Activated T-cell treated with anti-CD3 and anti-CD28 coated beads, Interleukin-2, amount 50 U/mL, for 24 hours (primary cell): ENCODE results near the gene HOXB13.

Source experiments
- DNase-seq: peaks from one replicate; pipeline ENCODE4 v3.0.0-alpha.2; 2020
- H3K27ac Mint-ChIP-seq: 2 replicates; pipeline ENCODE4 v1.8.0; 2020; ENCODE audit warnings: mild to moderate bottlenecking, mixed read lengths
- H3K27me3 Mint-ChIP-seq: 2 replicates; pipeline ENCODE4 v1.8.0; 2020; ENCODE audit warnings: mixed read lengths
- H3K36me3 Mint-ChIP-seq: 2 replicates; pipeline ENCODE4 v1.8.0; 2020; ENCODE audit warnings: low read depth, mixed read lengths
- H3K4me1 Mint-ChIP-seq: 2 replicates; pipeline ENCODE4 v1.8.0; 2020; ENCODE audit warnings: low read depth, mixed read lengths
- H3K4me3 Mint-ChIP-seq: 2 replicates; pipeline ENCODE4 v1.8.0; 2020; ENCODE audit warnings: mild to moderate bottlenecking, moderate library complexity, mixed read lengths
- H3K9me3 Mint-ChIP-seq: 2 replicates; pipeline ENCODE4 v1.8.0; 2020; ENCODE audit warnings: mixed read lengths

HOXB13 gene

GRCh38 chr17:48728232-48729231 lies at the start of gene HOXB13:
Gene HOXB13 (minus strand): TSS chr17:48728750. CDS start chr17:48728593, 157 bp downstream.
- Mint-ChIP-seq H3K9me3 (no peaks in the 10 kb centered on the region), H3K27ac (no peak within 1 kb of the TSS), H3K4me3 (peak within 1 kb of the TSS; percentile 62), H3K27me3 (peaks cover 96% of the 10 kb centered on the region), H3K36me3 (no peaks in the 10 kb centered on the region), H3K4me1 (peaks cover 43% of the 10 kb centered on the region)
- no peak for DNase-seq

- DNase-seq, result no peak
- Mint-ChIP-seq H3K9me3 (no peaks in the 10 kb centered on the region), H3K27ac (no peak overlapping the region)
Observed at GRCh38 chr17:48776602-48777001, 48.1 kb upstream of the HOXB13 start.

DNA sequence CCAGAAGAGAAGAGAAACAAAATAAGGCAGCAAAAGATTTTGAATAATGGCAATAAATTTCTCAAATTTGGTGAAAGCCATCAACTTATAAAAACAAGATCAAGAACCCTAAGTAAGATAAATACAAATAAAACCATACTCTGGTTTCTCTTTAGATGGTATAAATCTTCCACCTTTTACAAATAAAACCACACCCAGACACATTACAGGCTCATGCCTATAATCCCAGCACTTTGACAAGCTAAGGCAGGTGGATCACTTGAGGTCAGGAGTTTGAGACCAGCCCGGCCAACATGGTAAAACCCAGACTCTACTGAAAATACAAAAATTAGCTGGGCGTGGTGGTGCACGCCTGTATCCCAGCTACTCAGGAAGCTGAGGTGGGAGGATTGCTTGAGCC lies 44.7 kb upstream of the HOXB13 start:
- no peaks in the 10 kb centered on the region for H3K9me3 Mint-ChIP-seq
- H3K27ac Mint-ChIP-seq, result no peak overlapping the region
- H3K4me3 Mint-ChIP-seq, result no peak overlapping the region
- H3K36me3 Mint-ChIP-seq, result no peaks in the 10 kb centered on the region
- peaks cover 34% of the 10 kb centered on the region for H3K27me3 Mint-ChIP-seq
- DNase-seq, result no peak
- no peaks in the 10 kb centered on the region for H3K4me1 Mint-ChIP-seq

More at GRCh38 chr17:48776602-48777001, 48.1 kb upstream of the HOXB13 start:
- Mint-ChIP-seq H3K27me3 (peaks cover 14% of the 10 kb centered on the region), H3K4me3 (no peak overlapping the region), H3K4me1 (no peaks in the 10 kb centered on the region), H3K36me3 (no peaks in the 10 kb centered on the region)

GRCh38 chr17:48770954-48771353 lies 42.4 kb upstream of the HOXB13 start:
- Mint-ChIP-seq H3K4me1 (no peaks in the 10 kb centered on the region), H3K27ac (no peak overlapping the region), H3K4me3 (no peak overlapping the region), H3K27me3 (peaks cover 44% of the 10 kb centered on the region), H3K9me3 (no peaks in the 10 kb centered on the region), H3K36me3 (no peaks in the 10 kb centered on the region)
- no peak for DNase-seq

DNA sequence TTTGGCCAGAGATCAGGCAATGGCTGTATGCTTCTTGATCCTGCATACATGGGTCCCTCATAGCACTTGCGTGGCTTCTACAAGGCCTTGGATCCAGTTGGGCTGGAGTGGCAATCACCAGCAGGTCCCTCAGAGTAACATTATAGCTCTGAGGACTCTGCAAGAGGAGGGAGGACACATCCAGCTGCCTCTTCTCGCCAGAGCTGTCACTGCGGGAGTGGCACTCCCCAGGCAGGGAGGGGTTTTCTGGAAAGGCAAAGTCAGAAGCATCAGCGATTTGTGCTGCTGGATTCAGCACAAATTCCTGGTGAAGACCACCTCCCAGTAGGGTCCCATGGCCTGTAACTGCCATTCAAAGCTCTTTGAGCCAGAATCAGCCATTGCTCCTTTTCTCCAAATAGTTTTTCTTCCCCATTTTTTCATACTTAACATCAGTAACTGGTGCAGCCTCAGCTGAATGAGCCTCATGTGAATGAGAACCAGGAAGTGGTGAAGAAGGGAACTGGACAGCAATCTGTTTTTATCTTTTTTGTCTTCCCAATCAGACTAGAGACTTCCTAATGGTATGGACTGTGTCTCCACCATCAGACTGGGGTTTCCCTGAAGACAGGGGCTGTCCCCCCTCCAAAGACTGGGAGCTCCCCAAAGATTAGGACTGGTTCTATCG lies 40.6 kb upstream of the HOXB13 start:
- no peak for DNase-seq
- H3K4me1 Mint-ChIP-seq, result no peaks in the 10 kb centered on the region
- H3K36me3 Mint-ChIP-seq, result no peaks in the 10 kb centered on the region
- peaks cover 54% of the 10 kb centered on the region for H3K27me3 Mint-ChIP-seq
- no peaks in the 10 kb centered on the region for H3K9me3 Mint-ChIP-seq
- no peak overlapping the region for H3K4me3 Mint-ChIP-seq
- H3K27ac Mint-ChIP-seq, result no peak overlapping the region

DNA sequence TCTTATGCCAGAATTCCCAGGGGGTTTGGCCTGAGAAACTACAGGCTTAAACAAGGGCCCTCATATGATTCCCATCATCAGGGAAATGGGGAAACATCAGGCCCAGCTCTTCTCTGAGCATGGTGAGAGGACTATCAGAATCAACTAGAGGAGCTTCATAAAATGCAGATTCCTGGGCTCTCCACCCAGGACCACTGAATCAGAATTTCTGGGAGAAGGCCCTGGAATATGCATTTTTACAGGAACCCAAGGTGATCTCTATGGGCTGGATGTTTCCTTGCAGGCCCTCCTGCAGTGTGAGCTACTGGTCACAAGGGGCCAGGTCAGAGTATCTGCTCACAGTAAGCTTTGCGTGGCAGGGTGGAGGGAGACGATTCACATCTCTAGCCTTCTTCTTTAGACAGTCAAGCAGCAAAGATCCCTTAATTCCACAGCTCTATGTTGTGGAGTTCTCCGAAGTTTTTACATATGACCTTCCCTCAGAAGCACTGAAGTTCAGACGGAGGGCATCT lies 38.8 kb upstream of the HOXB13 start:
- H3K27ac Mint-ChIP-seq, result no peak overlapping the region
- no peaks in the 10 kb centered on the region for H3K36me3 Mint-ChIP-seq
- DNase-seq, result no peak
- no peaks in the 10 kb centered on the region for H3K9me3 Mint-ChIP-seq
- H3K27me3 Mint-ChIP-seq, result peaks cover 71% of the 10 kb centered on the region
- no peaks in the 10 kb centered on the region for H3K4me1 Mint-ChIP-seq
- H3K4me3 Mint-ChIP-seq, result no peak overlapping the region

DNA sequence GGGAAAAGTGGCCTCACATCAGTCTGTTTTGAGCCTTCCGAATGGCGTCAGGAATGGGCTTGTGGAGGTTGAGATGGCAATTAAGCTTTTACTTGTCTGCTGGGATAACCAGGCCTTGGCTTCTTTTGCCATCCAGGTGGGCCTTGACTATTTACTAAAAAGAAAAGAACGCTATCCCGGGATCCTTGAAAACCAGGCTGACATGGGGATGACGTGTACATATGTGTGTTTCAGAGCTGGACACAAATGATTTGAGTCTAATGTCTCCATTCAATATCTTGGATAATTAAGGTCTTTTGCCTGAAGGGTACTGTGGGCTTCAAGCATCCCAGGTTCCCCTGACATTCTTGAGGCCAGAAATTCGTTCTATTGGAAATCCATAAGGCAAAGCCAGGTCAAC lies 32.6 kb upstream of the HOXB13 start:
- H3K27me3 Mint-ChIP-seq, result peaks cover 86% of the 10 kb centered on the region
- H3K36me3 Mint-ChIP-seq, result no peaks in the 10 kb centered on the region
- DNase-seq, result no peak
- H3K4me3 Mint-ChIP-seq, result no peak overlapping the region
- H3K9me3 Mint-ChIP-seq, result no peaks in the 10 kb centered on the region
- no peaks in the 10 kb centered on the region for H3K4me1 Mint-ChIP-seq
- no peak overlapping the region for H3K27ac Mint-ChIP-seq

GRCh38 chr17:48760411-48760810 lies 31.9 kb upstream of the HOXB13 start:
- Mint-ChIP-seq H3K4me3 (no peak overlapping the region), H3K27ac (no peak overlapping the region), H3K27me3 (peaks cover 86% of the 10 kb centered on the region), H3K4me1 (no peaks in the 10 kb centered on the region), H3K36me3 (no peaks in the 10 kb centered on the region), H3K9me3 (no peaks in the 10 kb centered on the region)
- DNase-seq, result no peak

DNA sequence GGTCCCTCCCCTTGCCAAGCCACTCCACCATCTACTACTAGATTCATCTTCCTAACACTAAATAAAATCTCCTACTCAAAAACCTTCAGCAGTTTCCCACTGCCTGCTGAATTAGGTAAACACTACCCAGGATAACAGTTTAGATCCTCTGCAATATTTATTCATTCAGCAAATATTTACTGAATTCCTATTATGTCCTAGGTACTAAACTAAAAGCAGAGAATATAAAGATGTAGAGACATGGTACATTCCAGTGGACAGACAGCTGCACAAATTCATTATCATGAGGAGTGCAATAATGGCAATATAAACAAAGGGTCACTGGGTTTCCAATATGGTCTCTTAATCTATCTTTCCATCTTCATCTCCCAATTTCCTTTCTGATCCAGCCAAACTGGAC lies 30.7 kb upstream of the HOXB13 start:
- Mint-ChIP-seq H3K4me1 (peaks cover 2% of the 10 kb centered on the region), H3K36me3 (no peaks in the 10 kb centered on the region), H3K9me3 (no peaks in the 10 kb centered on the region), H3K4me3 (no peak overlapping the region), H3K27me3 (peaks cover 89% of the 10 kb centered on the region), H3K27ac (no peak overlapping the region)
- no peak for DNase-seq

- H3K36me3 Mint-ChIP-seq, result no peaks in the 10 kb centered on the region
- H3K27ac Mint-ChIP-seq, result no peak overlapping the region
- no peak for DNase-seq
- H3K9me3 Mint-ChIP-seq, result no peaks in the 10 kb centered on the region
- peaks cover 90% of the 10 kb centered on the region for H3K27me3 Mint-ChIP-seq
- no peak overlapping the region for H3K4me3 Mint-ChIP-seq
- peaks cover 9% of the 10 kb centered on the region for H3K4me1 Mint-ChIP-seq
Observed at GRCh38 chr17:48757524-48757961, 29.0 kb upstream of the HOXB13 start.

GRCh38 chr17:48756830-48757251 lies 28.3 kb upstream of the HOXB13 start:
- Mint-ChIP-seq H3K36me3 (no peaks in the 10 kb centered on the region), H3K4me3 (no peak overlapping the region), H3K27ac (no peak overlapping the region), H3K27me3 (peaks cover 90% of the 10 kb centered on the region), H3K4me1 (peaks cover 11% of the 10 kb centered on the region), H3K9me3 (no peaks in the 10 kb centered on the region)
- DNase-seq, result no peak

DNA sequence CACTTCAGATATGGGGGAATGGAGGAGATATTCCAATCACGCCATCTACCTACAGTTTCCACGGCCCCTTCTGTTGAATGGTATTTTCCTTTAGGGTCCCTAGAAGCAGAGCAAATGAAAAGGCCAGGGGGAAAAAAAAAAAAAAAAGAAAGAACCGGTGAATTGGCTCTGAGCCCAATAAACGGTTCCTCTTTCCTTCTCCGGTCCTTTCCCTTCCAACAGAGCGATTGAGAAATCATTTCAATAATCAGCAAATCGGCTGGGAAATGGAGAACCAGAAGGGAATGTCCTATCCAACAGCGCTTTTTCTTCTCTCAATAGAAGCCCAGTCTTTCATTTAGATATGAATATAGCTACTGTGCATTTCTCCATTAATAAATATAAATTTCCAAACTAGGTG lies 26.8 kb upstream of the HOXB13 start:
- H3K9me3 Mint-ChIP-seq, result no peaks in the 10 kb centered on the region
- no peak overlapping the region for H3K27ac Mint-ChIP-seq
- H3K36me3 Mint-ChIP-seq, result no peaks in the 10 kb centered on the region
- peaks cover 11% of the 10 kb centered on the region for H3K4me1 Mint-ChIP-seq
- no peak for DNase-seq
- H3K4me3 Mint-ChIP-seq, result no peak overlapping the region
- H3K27me3 Mint-ChIP-seq, result peaks cover 92% of the 10 kb centered on the region

DNA sequence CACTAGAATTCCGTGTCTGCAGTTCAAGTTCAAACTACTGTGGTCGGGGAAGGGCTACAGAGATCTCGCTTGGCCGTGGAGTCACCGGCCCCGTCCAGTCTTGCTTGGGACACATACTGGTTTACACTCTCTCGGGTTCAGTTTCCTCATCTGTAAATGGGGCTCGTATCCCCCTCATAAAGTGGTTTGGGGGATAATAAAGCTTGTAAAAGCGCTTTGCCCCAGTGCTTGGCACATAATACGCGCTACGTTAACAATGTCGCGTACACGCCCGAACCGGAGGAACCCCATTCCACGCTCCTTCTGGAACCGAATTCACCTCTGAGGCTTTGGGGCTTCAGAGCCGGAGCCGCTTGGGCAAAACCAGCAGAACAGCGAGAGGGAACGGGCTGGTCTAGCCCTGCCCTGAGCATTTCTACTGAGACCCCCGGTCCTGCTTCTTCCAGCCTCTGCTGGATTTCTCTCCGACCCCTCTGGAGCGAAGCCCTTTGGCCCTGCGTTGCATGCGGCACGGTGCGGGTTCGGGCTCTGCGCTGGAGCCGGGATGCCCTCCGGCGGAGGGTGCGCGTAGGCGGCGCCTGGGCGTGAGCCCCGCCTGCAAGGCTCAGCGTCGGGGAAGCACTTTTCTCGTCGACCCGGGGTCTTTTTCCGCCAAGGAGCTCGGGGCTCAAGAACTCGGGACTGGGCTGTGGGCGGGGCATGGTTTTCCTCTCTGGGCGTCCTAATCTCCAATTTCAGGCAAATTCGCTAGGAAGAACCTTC lies 26.1 kb upstream of the HOXB13 start:
- peaks cover 94% of the 10 kb centered on the region for H3K27me3 Mint-ChIP-seq
- DNase-seq, result no peak
- no peak overlapping the region for H3K4me3 Mint-ChIP-seq
- peaks cover 11% of the 10 kb centered on the region for H3K4me1 Mint-ChIP-seq
- no peaks in the 10 kb centered on the region for H3K9me3 Mint-ChIP-seq
- H3K36me3 Mint-ChIP-seq, result no peaks in the 10 kb centered on the region
- no peak overlapping the region for H3K27ac Mint-ChIP-seq

DNA sequence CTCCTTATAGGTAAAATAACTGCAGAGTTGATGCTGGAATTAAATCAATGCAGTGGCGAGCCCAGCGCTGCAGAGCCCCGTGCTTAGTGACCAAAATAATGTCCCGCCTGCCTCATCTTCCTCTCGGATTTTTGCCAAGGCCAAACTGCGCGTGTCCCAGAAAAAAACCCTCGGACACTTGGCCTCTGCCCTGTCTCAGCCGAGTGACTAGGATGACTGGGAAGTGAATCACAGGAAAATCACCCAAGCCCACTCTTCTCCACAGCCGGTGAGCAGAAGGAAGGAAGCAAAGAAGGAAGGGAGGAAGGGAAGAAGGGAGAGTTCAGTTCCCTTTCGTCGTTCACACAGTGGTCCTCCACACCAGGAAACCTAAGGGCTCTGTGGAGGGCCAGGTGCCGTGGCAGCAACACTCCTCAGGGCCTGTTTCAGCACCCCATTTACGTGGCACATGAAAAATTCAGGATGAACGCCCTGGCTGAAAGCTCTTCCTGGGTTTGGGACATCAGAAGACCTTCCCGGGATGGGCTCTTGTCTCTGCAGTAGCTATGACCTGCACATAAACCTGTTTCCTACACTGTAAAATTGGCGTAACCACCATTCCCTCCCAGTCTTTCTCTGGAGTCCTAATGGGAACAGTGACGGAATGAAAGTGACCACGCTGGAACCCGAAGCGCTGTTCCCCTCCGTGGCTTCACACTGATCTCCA lies 25.4 kb upstream of the HOXB13 start:
- H3K4me3 Mint-ChIP-seq, result no peak overlapping the region

More for the DNA sequence above, 25.4 kb upstream of the HOXB13 start:
- Mint-ChIP-seq H3K4me1 (peaks cover 11% of the 10 kb centered on the region), H3K27me3 (peaks cover 94% of the 10 kb centered on the region), H3K36me3 (no peaks in the 10 kb centered on the region), H3K27ac (no peak overlapping the region), H3K9me3 (no peaks in the 10 kb centered on the region)
- no peak for DNase-seq
